WTC11 (cell line): ENCODE results near the gene ZMIZ1. TPM values are rescaled to one million over a fixed set of nuclear protein-coding genes. Genes with fewer than 3 reads are reported as not detected.

Source experiments
- ATAC-seq: fragments of 200-7000 bp; cut with Tn5 transposase; 2 replicates; pipeline ENCODE4 v1.10.0; 2021; ENCODE audit warnings: mild to moderate bottlenecking, moderate library complexity
- CTCF ChIA-PET: fragments of 300-600 bp; sonication (Branson Sonifier 250); formaldehyde crosslinking; loops from one replicate; lab custom pipeline; 2021; ENCODE audit warnings: antibody characterized with exemption; lab: Charles Lee
- POLR2A ChIA-PET: fragments of 350-600 bp; sonication (Branson Sonifier 250); formaldehyde crosslinking; loops from one replicate; lab custom pipeline; 2021; ENCODE audit warnings: antibody characterized with exemption; lab: Charles Lee
- DNase-seq: peaks from one replicate; pipeline ENCODE4 v3.0.0; 2021; ENCODE audit warnings: low spot score
- H3K27ac Mint-ChIP-seq: 2 replicates; pipeline ENCODE4 v1.8.0; 2021; ENCODE audit warnings: mixed read lengths
- H3K27me3 Mint-ChIP-seq: 2 replicates; pipeline ENCODE4 v1.8.0; 2021; ENCODE audit warnings: low read depth, mild to moderate bottlenecking, moderate library complexity, mixed read lengths
- H3K36me3 Mint-ChIP-seq: 2 replicates; pipeline ENCODE4 v1.8.0; 2021; ENCODE audit warnings: mixed read lengths
- H3K4me1 Mint-ChIP-seq: 2 replicates; pipeline ENCODE4 v1.8.0; 2022; ENCODE audit warnings: mixed read lengths
- H3K4me3 Mint-ChIP-seq: 2 replicates; pipeline ENCODE4 v1.8.0; 2021; ENCODE audit warnings: mild to moderate bottlenecking, moderate library complexity, mixed read lengths
- H3K9me3 Mint-ChIP-seq: 2 replicates; pipeline ENCODE4 v1.8.0; 2021; ENCODE audit warnings: mixed read lengths
- CBFB ChIP-seq: sonication (generic); formaldehyde crosslinking; IDR thresholded peaks from 2 replicates; pipeline ENCODE4 v1.8.1; 2022; ENCODE audit warnings: mild to moderate bottlenecking, low read depth, missing genetic modification reagents
- ESRRA ChIP-seq: sonication (generic); formaldehyde crosslinking; IDR thresholded peaks from 2 replicates; pipeline ENCODE4 v1.8.1; 2022; ENCODE audit warnings: mild to moderate bottlenecking, missing genetic modification reagents, borderline replicate concordance
- GRHL2 ChIP-seq: fragments of 250-450 bp; sonication (Bioruptor Pico); IDR thresholded peaks from 2 replicates; pipeline ENCODE4 v1.8.0; 2022; ENCODE audit warnings: mild to moderate bottlenecking, moderate library complexity; ENCODE audit not compliant: insufficient replicate concordance, severe bottlenecking
- IRF1 ChIP-seq: sonication (generic); formaldehyde crosslinking; IDR thresholded peaks from 2 replicates; pipeline ENCODE4 v1.8.0; 2023; ENCODE audit warnings: missing genetic modification reagents
- JUN ChIP-seq: sonication (generic); formaldehyde crosslinking; IDR thresholded peaks from 2 replicates; pipeline ENCODE4 v1.8.0; 2023; ENCODE audit warnings: mild to moderate bottlenecking, missing genetic modification reagents
- NFE2L1 ChIP-seq: sonication (generic); formaldehyde crosslinking; IDR thresholded peaks from 2 replicates; pipeline ENCODE4 v1.8.1; 2023; ENCODE audit warnings: missing genetic modification reagents
- PRRX2 ChIP-seq: fragments of 250-450 bp; sonication (Bioruptor Pico); IDR thresholded peaks from 2 replicates; pipeline ENCODE4 v1.8.0; 2021; ENCODE audit warnings: mild to moderate bottlenecking
- RORB ChIP-seq: fragments of 250-450 bp; sonication (Bioruptor Pico); IDR thresholded peaks from 2 replicates; pipeline ENCODE4 v1.9.0; 2021; ENCODE audit warnings: mild to moderate bottlenecking
- SMAD3 ChIP-seq: sonication (generic); formaldehyde crosslinking; IDR thresholded peaks from 2 replicates; pipeline ENCODE4 v1.8.0; 2022; ENCODE audit warnings: missing genetic modification reagents, mild to moderate bottlenecking, borderline replicate concordance
- TEAD4 ChIP-seq: sonication (generic); formaldehyde crosslinking; IDR thresholded peaks from 2 replicates; pipeline ENCODE4 v1.8.0; 2022; ENCODE audit warnings: mild to moderate bottlenecking, missing genetic modification reagents
- ZNF232 ChIP-seq: sonication (generic); formaldehyde crosslinking; IDR thresholded peaks from 2 replicates; pipeline ENCODE4 v1.8.0; 2022; ENCODE audit warnings: mild to moderate bottlenecking, missing genetic modification reagents
- ZNF423 ChIP-seq: fragments of 250-450 bp; sonication (Bioruptor Pico); IDR thresholded peaks from 2 replicates; pipeline ENCODE4 v2.1.2; 2022; ENCODE audit warnings: mild to moderate bottlenecking, moderate library complexity
- ZNF512 ChIP-seq: sonication (generic); formaldehyde crosslinking; IDR thresholded peaks from 2 replicates; pipeline ENCODE4 v1.8.1; 2022; ENCODE audit warnings: missing genetic modification reagents, borderline replicate concordance
- ZNF671 ChIP-seq: fragments of 250-450 bp; sonication (Bioruptor Pico); IDR thresholded peaks from 2 replicates; pipeline ENCODE4 v1.8.0; 2021; ENCODE audit warnings: mild to moderate bottlenecking
- total RNA-seq: library from RNA; stranded (reverse); gene quantifications from 3 replicates; pipeline ENCODE4 v1.2.3, GENCODE V29; 2021
- TF ChIP-seq, protein P1 (sequence below): fragments of 250-450 bp; sonication (Bioruptor Pico); conservative IDR thresholded peaks from 2 replicates; pipeline ENCODE4 v1.9.0; 2021; ENCODE audit warnings: mild to moderate bottlenecking
- TF ChIP-seq, protein P2 (sequence below): fragments of 250-450 bp; sonication (Bioruptor Pico); IDR thresholded peaks from 2 replicates; pipeline ENCODE4 v2.1.2; 2022; ENCODE audit warnings: mild to moderate bottlenecking, moderate library complexity
- TF ChIP-seq, protein P3 (sequence below): fragments of 250-450 bp; sonication (Bioruptor Pico); IDR thresholded peaks from 2 replicates; pipeline ENCODE4 v1.8.0; 2021; ENCODE audit warnings: mild to moderate bottlenecking
- TF ChIP-seq, protein P4 (sequence below): sonication (generic); formaldehyde crosslinking; IDR thresholded peaks from 2 replicates; pipeline ENCODE4 v1.8.0; 2022; ENCODE audit warnings: missing genetic modification reagents
- TF ChIP-seq, protein P5 (sequence below): sonication (generic); formaldehyde crosslinking; IDR thresholded peaks from 2 replicates; pipeline ENCODE4 v1.8.1; 2023; ENCODE audit warnings: mild to moderate bottlenecking, missing genetic modification reagents, moderate library complexity
- TF ChIP-seq, protein P6 (sequence below): sonication (generic); formaldehyde crosslinking; IDR thresholded peaks from 2 replicates; pipeline ENCODE4 v1.8.1; 2022; ENCODE audit warnings: low read depth, missing genetic modification reagents, borderline replicate concordance

The ZMIZ1 gene
- total RNA-seq, 1 experiment from 2014 or later: 44.4 TPM

GRCh38 chr10:79185796-79186374 is 117.1 kb downstream of the ZMIZ1 start:
- ATAC-seq (no peak), DNase-seq (no peak)
- Mint-ChIP-seq H3K9me3 (no peaks in the 10 kb centered on the region), H3K4me1 (peaks cover 45% of the 10 kb centered on the region), H3K36me3 (no peaks in the 10 kb centered on the region), H3K27ac (peak overlapping the region; percentile 84), H3K27me3 (no peaks in the 10 kb centered on the region), H3K4me3 (no peak overlapping the region)
- POLR2A ChIA-PET: no interaction called here
- TF ChIP-seq, protein P1, sequence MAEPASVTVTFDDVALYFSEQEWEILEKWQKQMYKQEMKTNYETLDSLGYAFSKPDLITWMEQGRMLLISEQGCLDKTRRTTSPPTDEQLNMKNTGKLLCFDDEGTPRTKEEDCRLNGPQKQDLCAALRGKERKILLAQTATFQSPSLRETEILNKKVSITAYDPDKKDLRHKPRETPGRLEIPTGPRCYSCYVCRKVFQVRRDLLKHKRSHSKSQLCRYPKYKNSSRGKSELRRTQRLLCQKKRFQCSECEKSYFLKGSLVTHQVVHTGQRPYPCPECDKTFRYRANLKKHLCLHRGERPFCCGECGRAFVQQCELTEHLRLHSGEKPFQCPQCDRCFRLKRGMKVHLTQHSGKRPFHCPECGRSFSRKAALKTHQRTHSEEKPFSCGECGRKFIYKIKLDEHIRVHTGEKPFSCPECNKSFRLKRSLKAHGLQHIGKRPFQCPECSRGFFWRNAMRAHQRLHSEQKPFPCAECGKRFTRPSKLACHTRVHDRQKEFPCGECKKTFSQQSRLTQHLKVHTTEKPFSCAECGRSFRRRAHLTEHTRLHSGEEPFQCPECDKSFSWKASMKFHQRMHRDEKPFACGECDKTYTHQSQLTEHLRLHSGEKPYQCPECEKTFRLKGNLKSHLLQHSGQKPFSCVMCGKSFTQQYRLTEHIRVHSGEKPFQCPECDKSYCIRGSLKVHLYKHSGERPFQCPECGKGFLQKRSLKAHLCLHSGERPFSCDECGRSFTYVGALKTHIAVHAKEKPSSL (CRISPR knock-in tag): no peak
- no peak for TF ChIP-seq ZNF423 (CRISPR knock-in tag)
- no peak for TF ChIP-seq CBFB
- TF ChIP-seq ESRRA (CRISPR knock-in tag): no peak
- TF ChIP-seq SMAD3 (CRISPR knock-in tag): no peak
- TF ChIP-seq GRHL2: no peak
- no peak for TF ChIP-seq ZNF232 (CRISPR knock-in tag)
- TF ChIP-seq, protein P2, sequence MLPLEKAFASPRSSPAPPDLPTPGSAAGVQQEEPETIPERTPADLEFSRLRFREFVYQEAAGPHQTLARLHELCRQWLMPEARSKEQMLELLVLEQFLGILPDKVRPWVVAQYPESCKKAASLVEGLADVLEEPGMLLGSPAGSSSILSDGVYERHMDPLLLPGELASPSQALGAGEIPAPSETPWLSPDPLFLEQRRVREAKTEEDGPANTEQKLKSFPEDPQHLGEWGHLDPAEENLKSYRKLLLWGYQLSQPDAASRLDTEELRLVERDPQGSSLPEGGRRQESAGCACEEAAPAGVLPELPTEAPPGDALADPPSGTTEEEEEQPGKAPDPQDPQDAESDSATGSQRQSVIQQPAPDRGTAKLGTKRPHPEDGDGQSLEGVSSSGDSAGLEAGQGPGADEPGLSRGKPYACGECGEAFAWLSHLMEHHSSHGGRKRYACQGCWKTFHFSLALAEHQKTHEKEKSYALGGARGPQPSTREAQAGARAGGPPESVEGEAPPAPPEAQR (CRISPR knock-in tag): no peak
- TF ChIP-seq ZNF671 (CRISPR knock-in tag): no peak
- TF ChIP-seq, protein P3, sequence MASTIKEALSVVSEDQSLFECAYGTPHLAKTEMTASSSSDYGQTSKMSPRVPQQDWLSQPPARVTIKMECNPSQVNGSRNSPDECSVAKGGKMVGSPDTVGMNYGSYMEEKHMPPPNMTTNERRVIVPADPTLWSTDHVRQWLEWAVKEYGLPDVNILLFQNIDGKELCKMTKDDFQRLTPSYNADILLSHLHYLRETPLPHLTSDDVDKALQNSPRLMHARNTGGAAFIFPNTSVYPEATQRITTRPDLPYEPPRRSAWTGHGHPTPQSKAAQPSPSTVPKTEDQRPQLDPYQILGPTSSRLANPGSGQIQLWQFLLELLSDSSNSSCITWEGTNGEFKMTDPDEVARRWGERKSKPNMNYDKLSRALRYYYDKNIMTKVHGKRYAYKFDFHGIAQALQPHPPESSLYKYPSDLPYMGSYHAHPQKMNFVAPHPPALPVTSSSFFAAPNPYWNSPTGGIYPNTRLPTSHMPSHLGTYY (CRISPR knock-in tag): no peak
- TF ChIP-seq RORB (CRISPR knock-in tag): no peak
- no peak for TF ChIP-seq JUN (CRISPR knock-in tag)
- TF ChIP-seq IRF1 (CRISPR knock-in tag): no peak
- no peak for TF ChIP-seq ZNF512
- TF ChIP-seq, protein P4, sequence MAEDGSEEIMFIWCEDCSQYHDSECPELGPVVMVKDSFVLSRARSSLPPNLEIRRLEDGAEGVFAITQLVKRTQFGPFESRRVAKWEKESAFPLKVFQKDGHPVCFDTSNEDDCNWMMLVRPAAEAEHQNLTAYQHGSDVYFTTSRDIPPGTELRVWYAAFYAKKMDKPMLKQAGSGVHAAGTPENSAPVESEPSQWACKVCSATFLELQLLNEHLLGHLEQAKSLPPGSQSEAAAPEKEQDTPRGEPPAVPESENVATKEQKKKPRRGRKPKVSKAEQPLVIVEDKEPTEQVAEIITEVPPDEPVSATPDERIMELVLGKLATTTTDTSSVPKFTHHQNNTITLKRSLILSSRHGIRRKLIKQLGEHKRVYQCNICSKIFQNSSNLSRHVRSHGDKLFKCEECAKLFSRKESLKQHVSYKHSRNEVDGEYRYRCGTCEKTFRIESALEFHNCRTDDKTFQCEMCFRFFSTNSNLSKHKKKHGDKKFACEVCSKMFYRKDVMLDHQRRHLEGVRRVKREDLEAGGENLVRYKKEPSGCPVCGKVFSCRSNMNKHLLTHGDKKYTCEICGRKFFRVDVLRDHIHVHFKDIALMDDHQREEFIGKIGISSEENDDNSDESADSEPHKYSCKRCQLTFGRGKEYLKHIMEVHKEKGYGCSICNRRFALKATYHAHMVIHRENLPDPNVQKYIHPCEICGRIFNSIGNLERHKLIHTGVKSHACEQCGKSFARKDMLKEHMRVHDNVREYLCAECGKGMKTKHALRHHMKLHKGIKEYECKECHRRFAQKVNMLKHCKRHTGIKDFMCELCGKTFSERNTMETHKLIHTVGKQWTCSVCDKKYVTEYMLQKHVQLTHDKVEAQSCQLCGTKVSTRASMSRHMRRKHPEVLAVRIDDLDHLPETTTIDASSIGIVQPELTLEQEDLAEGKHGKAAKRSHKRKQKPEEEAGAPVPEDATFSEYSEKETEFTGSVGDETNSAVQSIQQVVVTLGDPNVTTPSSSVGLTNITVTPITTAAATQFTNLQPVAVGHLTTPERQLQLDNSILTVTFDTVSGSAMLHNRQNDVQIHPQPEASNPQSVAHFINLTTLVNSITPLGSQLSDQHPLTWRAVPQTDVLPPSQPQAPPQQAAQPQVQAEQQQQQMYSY (CRISPR knock-in tag): no peak
- TF ChIP-seq, protein P5, sequence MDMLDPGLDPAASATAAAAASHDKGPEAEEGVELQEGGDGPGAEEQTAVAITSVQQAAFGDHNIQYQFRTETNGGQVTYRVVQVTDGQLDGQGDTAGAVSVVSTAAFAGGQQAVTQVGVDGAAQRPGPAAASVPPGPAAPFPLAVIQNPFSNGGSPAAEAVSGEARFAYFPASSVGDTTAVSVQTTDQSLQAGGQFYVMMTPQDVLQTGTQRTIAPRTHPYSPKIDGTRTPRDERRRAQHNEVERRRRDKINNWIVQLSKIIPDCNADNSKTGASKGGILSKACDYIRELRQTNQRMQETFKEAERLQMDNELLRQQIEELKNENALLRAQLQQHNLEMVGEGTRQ (CRISPR knock-in tag): no peak
- no peak for TF ChIP-seq PRRX2
- TF ChIP-seq NFE2L1 (CRISPR knock-in tag): no peak
- TF ChIP-seq, protein P6, sequence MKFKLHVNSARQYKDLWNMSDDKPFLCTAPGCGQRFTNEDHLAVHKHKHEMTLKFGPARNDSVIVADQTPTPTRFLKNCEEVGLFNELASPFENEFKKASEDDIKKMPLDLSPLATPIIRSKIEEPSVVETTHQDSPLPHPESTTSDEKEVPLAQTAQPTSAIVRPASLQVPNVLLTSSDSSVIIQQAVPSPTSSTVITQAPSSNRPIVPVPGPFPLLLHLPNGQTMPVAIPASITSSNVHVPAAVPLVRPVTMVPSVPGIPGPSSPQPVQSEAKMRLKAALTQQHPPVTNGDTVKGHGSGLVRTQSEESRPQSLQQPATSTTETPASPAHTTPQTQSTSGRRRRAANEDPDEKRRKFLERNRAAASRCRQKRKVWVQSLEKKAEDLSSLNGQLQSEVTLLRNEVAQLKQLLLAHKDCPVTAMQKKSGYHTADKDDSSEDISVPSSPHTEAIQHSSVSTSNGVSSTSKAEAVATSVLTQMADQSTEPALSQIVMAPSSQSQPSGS (CRISPR knock-in tag): no peak
- TF ChIP-seq TEAD4 (CRISPR knock-in tag): no peak
- CTCF ChIA-PET: no interaction called here
